GM12891 (cell line): Measurements from ENCODE around the gene TAPBPL.
"Not testable (repeated sequence)": the region's sequence is repeated elsewhere in the genome, so short reads cannot be mapped to it uniquely, and the experiment has no call there.

Source experiments
- DNase-seq: peaks from one replicate; pipeline ENCODE4 v3.0.0; 2011; ENCODE audit warnings: low spot score; ENCODE audit not compliant: insufficient read length
- FAIRE-seq: peaks from 2 replicates; lab custom pipeline; 2011; peaks lifted over from hg19 to GRCh38; lab: Jason Lieb, UNC
- PAX5 ChIP-seq: IDR thresholded peaks from 2 replicates; pipeline ENCODE4 v1.6.1; 2011; ENCODE audit warnings: low read length, moderate library complexity, mild to moderate bottlenecking; ENCODE audit not compliant: insufficient read depth, severe bottlenecking
- POLR2A ChIP-seq: IDR thresholded peaks from 2 replicates; pipeline ENCODE4 v1.6.1; 2011; ENCODE audit warnings: low read depth, low read length, control low read depth
- POLR2AphosphoS5 ChIP-seq: IDR thresholded peaks from 2 replicates; pipeline ENCODE4 v1.6.1; 2011; ENCODE audit warnings: low read depth, low read length, control low read depth
- POU2F2 ChIP-seq: IDR thresholded peaks from 2 replicates; pipeline ENCODE4 v1.6.1; 2011; ENCODE audit warnings: low read depth, mild to moderate bottlenecking, control low read depth, low read length, moderate library complexity
- SPI1 ChIP-seq: IDR thresholded peaks from 2 replicates; pipeline ENCODE4 v1.6.1; 2011; ENCODE audit warnings: low read depth, low read length, control low read depth
- TAF1 ChIP-seq: IDR thresholded peaks from 2 replicates; pipeline ENCODE4 v1.6.1; 2011; ENCODE audit warnings: low read depth, low read length, control low read depth

The TAPBPL gene

DNA sequence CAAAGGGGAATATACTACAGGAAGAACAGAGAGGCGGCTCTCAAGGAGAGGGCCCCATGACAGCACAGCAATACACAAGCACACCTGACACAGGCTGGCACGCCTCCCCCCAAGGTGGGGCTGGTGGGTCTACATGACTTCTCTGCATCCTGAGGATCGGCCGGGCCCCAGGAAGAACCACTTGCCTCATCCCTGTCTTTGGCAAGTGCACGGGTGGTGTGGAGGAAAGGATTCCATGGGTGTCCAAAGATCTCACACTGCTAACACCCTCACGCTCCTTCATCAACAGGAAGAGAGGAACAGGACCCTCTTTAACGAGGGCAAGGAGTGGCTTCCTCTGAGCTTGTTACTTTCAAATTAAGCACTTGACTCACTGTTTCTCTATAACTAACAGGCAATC lies 11.4 kb downstream of the TAPBPL start:
- TF ChIP-seq TAF1 (no peak), SPI1 (no peak), PAX5 (no peak), POLR2A (no peak), POLR2AphosphoS5 (no peak), POU2F2 (no peak)
- DNase-seq: no peak
- no peak for FAIRE-seq

DNA sequence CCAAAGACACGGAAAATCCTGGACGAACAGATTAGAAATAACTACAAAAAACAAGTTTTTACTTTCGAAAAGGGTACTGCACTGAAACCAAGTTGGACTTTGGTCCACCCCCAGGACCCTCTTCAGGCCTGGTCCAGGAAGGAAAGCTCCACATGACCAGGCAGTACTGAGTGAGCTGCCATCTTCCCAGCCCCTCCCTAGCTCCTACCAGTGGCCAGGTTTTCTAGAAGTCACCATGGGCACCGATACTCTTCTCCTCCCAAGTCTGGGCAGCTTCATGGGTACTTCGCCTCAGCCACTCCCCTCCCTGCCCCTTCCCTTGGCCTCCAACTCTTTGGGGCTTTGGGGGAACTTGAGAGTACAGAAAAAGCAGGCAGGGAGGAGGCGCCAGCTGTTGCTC lies 12.0 kb downstream of the TAPBPL start:
- FAIRE-seq: no peak
- DNase-seq: no peak
- TF ChIP-seq SPI1 (no peak), POLR2A (no peak), TAF1 (no peak), POLR2AphosphoS5 (no peak), PAX5 (no peak), POU2F2 (no peak)

DNA sequence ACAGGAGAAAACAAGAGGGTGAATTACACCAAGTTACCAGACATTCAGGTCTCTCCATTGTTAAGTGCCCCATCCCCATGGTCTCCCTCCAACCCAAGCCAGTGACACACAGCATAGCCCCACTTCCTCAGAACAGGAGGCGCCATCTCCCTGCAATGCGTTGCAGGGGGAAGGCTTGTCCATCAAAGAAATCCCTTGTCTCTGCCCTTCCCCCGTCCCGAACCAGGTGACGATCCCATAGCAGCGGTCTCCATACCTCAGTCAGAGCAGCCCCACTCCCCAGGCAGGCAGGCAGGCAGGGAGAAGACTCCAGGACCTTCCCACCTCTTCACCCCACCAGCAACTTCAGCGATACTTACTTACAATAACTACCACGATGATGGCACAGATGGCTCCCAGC lies 12.7 kb downstream of the TAPBPL start:
- no peak for DNase-seq
- FAIRE-seq: peak; percentile 31
- TF ChIP-seq SPI1 (no peak), TAF1 (no peak), POLR2AphosphoS5 (no peak), POLR2A (no peak), PAX5 (no peak), POU2F2 (no peak)

DNA sequence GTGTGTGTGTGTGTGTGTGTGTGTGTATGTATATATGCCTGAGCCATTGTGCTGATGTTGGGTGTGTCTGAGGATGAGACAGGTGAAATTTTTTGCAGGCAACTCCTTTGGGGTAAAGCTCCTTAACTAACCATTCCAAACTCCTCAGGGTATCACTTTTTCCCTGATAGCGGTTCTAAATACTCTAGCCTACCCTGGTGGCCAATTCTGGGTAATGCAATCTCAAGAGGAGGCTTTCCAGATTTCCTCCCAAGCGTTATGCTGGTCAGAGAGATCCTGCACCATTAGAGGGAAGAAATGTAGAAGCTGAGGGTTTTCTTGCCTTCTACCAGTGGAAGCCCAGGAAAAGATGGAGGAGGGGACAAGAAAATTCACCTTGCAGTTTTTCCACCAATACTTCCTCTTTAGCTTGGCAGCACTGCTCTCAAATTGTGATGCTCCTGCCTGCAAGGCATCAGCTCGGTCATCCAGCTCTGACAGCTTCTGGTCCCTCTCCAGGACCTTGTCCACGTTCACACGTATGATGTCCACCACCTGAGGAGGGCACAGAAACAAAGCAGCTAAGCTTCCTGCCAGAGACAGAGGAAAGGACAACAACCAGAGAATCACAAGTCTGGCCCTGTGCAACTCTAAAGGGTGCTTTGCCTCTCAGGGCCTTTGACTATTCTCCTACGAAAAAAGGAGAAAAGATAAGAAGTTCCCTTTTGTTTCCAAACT lies 13.8 kb downstream of the TAPBPL start:
- DNase-seq (no peak), FAIRE-seq (no peak)
- no peak for TF ChIP-seq TAF1
- TF ChIP-seq POLR2AphosphoS5: no peak
- TF ChIP-seq SPI1: no peak
- no peak for TF ChIP-seq POU2F2
- TF ChIP-seq PAX5: no peak

DNA sequence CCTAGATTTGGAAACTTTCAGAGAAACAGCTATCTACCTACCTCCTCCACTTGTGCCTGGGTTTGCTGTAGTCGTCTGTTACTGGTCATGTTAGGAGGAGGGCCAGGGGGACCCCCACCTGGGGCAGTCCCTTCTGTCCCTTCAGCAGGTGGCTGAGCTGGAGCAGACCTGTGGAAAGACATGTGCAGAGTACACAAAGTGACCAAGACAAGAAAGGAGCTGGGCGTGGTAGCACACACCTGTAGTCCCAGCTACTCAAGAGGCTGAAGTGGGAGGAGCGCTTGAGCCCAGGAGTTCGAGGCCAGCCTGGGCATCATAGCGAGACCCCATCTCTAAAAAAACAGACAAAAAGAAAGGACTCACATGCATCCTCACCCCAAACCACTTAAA lies 14.3 kb downstream of the TAPBPL start:
- DNase-seq (no peak), FAIRE-seq (no peak)
- TF ChIP-seq PAX5 (no peak), POLR2A (no peak), TAF1 (no peak), POU2F2 (no peak), POLR2AphosphoS5 (no peak), SPI1 (no peak)

DNA sequence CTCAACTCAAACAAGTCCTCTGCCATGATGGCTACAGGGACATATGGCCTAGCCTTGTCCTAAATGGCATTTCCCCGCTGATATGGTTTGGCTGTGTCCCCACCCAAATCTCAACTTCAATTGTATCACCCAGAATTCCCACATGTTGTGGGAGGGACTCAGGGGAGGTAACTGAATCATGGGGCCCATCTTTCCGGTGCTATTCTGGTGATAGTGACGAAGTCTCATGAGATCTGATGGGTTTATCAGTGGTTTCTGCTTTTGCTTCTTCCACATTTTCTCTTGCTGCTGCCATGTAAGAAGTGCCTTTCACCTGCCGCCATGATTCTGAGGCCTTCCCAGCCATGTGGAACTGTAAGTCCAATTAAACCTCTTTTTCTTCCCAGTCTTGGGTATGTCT lies 14.9 kb downstream of the TAPBPL start:
- DNase-seq, FAIRE-seq: not testable (repeated sequence)

DNA sequence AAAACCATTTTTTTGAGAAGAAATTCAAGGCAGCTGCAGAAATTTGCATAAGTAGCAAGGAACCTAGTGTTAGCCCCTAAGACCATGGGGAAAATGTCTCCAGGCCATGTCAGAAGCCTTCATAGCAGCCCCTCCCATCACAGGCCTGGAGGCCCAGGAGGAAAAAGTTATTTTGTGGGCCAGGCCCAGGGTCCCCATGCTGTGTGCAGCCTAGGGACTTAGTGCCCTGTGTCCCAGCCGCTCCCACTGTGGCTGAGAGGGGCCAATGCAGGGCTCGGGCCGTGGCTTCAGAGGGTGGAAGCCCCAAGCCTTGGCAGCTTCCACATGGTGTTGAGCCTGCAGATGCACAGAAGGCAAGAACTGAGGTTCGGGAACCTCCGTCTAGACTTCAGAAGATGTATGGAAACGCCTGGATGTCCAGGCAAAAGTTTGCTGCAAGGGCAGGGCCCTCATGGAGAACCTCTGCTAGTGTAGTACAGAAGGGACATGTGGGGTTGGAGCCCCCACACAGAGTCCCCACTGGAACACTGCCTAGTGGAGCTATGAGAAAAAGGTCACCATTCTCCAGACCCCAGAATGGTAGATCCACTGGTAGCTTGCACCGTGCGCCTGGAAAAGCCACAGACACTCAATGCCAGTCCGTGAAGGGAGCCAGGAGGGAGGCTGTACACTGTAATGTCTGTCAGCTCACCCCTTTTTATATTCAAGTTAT lies 15.9 kb downstream of the TAPBPL start:
- not testable (repeated sequence) for DNase-seq, FAIRE-seq

DNA sequence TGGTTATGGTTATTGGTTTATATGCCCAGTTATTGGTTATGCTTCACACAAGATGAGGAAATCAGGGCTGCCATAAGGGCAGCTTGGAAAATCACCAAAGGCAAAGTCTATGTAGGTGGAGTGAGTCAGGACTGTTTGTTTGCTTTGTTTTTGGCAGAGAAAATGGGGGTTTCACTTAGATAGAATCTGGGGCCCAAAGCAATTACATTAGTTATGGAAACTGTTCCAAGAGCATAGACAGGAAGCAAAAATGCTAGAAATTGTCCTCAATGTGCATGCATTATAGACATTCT lies 16.4 kb downstream of the TAPBPL start:
- TF ChIP-seq PAX5 (no peak), SPI1 (no peak), POLR2A (no peak), POLR2AphosphoS5 (no peak), TAF1 (no peak), POU2F2 (no peak)
- peak; percentile 28 for FAIRE-seq
- DNase-seq: no peak

DNA sequence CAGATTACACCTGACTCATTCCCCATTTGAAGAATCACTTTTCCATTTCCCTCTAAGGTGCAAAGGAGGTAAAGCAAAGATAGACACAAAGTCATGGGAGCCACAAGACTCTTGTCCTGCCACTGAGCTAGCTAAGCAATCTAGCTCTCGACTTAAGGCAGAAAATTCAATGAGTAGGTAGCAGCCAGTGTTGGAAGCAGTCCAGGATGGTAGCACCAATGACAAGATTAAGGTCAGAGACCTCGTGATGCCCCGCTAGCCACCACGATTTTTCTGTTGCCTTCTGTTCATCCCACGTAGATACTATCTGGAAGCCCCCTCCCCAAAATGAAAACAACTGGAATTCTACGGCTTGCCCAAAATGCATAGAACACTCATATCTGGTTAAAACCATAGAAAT lies 17.2 kb downstream of the TAPBPL start:
- DNase-seq (no peak), FAIRE-seq (no peak)
- TF ChIP-seq PAX5: no peak
- TF ChIP-seq POLR2AphosphoS5: no peak
- no peak for TF ChIP-seq SPI1
- TF ChIP-seq TAF1: no peak
- TF ChIP-seq POU2F2: no peak
- no peak for TF ChIP-seq POLR2A

DNA sequence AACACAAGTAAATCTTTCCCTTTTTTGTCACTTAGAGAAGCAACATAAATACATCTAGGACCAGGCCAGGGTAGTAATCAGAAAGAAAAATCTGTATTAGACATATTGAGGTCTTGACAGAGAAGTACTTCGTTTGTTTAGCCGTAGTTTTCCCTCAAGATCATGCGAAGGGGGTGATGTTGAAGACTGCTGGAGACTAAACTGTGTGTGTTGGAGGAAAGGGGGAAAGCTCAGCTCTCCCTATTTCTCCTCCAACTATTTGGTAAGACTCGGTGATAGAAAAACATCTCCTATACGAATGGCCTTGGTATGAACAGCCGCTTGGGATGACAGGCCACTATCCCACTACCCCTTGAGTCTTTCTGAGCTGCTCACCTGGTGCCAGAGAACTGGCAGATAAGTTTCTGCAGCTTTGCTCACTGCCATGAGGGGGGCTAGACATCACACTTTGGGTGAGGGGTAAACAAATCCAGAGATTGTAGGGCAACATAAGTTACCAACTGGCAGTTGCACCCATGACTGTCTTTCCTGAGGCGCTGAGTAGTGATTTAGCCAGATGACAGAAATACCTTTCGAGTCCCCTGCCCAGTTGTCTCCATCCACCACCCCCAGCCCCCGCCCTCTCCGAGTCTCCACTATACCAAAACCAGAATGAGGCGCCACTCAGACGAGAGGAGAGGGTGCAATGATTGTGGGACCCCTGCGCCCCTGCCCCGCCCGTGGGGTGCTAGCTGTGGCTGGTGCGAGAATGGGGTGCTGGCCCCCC lies 17.9 kb downstream of the TAPBPL start:
- DNase-seq (no peak), FAIRE-seq (peak; percentile 50)
- no peak for TF ChIP-seq SPI1
- no peak for TF ChIP-seq TAF1
- no peak for TF ChIP-seq POLR2A

DNA sequence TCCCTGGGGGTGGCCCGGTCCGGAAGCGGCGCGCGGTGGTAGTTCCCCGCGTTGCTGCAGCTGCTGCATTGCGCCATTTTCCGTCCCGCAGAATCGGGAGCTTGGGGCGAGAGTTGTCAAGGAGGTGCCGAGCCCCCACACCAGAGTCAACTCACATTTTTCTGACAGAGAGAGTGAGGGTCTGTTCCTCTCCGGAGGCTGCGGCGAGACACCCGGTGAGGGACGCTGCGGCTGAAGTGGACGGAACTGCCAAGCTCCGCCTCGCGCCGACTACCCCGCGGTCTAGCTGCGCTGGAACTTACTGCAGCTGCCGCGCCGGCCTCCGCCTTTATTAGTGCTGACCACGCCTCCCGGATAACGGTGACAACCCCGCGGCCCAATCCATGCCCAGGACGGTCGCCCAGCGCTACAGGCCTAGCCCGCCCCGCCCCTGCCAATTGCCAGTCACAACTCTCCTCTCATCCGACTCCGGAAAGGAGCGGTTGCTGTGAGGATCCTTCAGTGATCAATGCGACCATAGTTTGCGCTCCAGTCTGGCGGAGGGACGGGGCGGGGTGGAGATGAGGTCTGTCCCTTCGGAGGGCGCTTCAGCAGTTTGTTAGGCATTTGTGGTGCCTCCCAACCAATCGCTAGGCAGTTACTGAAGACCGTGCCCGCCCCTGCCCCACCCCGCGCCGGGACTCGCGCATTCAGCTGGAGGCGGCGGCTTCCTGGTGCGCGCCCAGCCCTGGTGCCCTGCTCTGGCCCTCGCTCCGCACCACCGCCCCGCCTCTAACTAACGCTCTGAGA lies 18.7 kb downstream of the TAPBPL start, which contains the start of gene VAMP1:
TSS of gene VAMP1 (minus strand) at position 303 of the 789 bp plus-strand sequence. CDS start at position 157, 146 bp downstream.
- TF ChIP-seq POLR2A (peak; percentile 100), POLR2AphosphoS5 (peak; percentile 100), SPI1 (0 out of 2 replicates have a peak, but pooled peaks have one; percentile 5), TAF1 (peak; percentile 97), PAX5 (no peak), POU2F2 (peak; percentile 95)
- FAIRE-seq: peak; percentile 98
- peak; percentile 95 for DNase-seq
